Measurements from ENCODE around the gene ASPHD2. TPM values are rescaled to one million over a fixed set of nuclear protein-coding genes. Genes with fewer than 3 reads are reported as not detected.

Gene ASPHD2
- total RNA-seq, 1 donor from 2014 or later: 4.9 TPM

- DNase-seq (ENCODE audit: extremely low spot score, unreplicated experiment): no peak
- Mint-ChIP-seq H3K27me3 (ENCODE audit: unreplicated experiment) (peaks cover 34% of the 10 kb centered on the region), H3K4me1 (ENCODE audit: unreplicated experiment) (peaks cover 18% of the 10 kb centered on the region), H3K4me3 (ENCODE audit: unreplicated experiment) (no peak overlapping the region), H3K36me3 (ENCODE audit: unreplicated experiment) (no peaks in the 10 kb centered on the region), H3K9me3 (ENCODE audit: unreplicated experiment) (no peaks in the 10 kb centered on the region), H3K27ac (ENCODE audit: unreplicated experiment) (no peak overlapping the region)
- TF ChIP-seq, protein P1, sequence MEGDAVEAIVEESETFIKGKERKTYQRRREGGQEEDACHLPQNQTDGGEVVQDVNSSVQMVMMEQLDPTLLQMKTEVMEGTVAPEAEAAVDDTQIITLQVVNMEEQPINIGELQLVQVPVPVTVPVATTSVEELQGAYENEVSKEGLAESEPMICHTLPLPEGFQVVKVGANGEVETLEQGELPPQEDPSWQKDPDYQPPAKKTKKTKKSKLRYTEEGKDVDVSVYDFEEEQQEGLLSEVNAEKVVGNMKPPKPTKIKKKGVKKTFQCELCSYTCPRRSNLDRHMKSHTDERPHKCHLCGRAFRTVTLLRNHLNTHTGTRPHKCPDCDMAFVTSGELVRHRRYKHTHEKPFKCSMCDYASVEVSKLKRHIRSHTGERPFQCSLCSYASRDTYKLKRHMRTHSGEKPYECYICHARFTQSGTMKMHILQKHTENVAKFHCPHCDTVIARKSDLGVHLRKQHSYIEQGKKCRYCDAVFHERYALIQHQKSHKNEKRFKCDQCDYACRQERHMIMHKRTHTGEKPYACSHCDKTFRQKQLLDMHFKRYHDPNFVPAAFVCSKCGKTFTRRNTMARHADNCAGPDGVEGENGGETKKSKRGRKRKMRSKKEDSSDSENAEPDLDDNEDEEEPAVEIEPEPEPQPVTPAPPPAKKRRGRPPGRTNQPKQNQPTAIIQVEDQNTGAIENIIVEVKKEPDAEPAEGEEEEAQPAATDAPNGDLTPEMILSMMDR (IDR thresholded peaks at IDR 0.05): no peak
These were observed 14.7 kb upstream of the ASPHD2 start for GRCh38 chr22:26414347-26414746.

- TF ChIP-seq, protein P1 (IDR thresholded peaks at IDR 0.05): no peak
- Mint-ChIP-seq H3K4me1 (ENCODE audit: unreplicated experiment) (peaks cover 18% of the 10 kb centered on the region), H3K27me3 (ENCODE audit: unreplicated experiment) (peaks cover 44% of the 10 kb centered on the region), H3K27ac (ENCODE audit: unreplicated experiment) (peak overlapping the region; percentile 3), H3K9me3 (ENCODE audit: unreplicated experiment) (no peaks in the 10 kb centered on the region), H3K36me3 (ENCODE audit: unreplicated experiment) (no peaks in the 10 kb centered on the region), H3K4me3 (ENCODE audit: unreplicated experiment) (no peak overlapping the region)
- no peak for DNase-seq (ENCODE audit: extremely low spot score, unreplicated experiment)
These were observed 12.8 kb upstream of the ASPHD2 start for GRCh38 chr22:26416256-26416655.

- no peak for DNase-seq (ENCODE audit: extremely low spot score, unreplicated experiment)
- no peaks in the 10 kb centered on the region for H3K36me3 Mint-ChIP-seq (ENCODE audit: unreplicated experiment)
- no peak overlapping the region for H3K4me3 Mint-ChIP-seq (ENCODE audit: unreplicated experiment)
- H3K27me3 Mint-ChIP-seq (ENCODE audit: unreplicated experiment): peaks cover 48% of the 10 kb centered on the region
- no peaks in the 10 kb centered on the region for H3K9me3 Mint-ChIP-seq (ENCODE audit: unreplicated experiment)
- H3K27ac Mint-ChIP-seq (ENCODE audit: unreplicated experiment): peak overlapping the region; percentile 3
- H3K4me1 Mint-ChIP-seq (ENCODE audit: unreplicated experiment): peaks cover 18% of the 10 kb centered on the region
- TF ChIP-seq, protein P1 (IDR thresholded peaks at IDR 0.05): no peak
These were observed 12.3 kb upstream of the ASPHD2 start for GRCh38 chr22:26416670-26417276.

DNA sequence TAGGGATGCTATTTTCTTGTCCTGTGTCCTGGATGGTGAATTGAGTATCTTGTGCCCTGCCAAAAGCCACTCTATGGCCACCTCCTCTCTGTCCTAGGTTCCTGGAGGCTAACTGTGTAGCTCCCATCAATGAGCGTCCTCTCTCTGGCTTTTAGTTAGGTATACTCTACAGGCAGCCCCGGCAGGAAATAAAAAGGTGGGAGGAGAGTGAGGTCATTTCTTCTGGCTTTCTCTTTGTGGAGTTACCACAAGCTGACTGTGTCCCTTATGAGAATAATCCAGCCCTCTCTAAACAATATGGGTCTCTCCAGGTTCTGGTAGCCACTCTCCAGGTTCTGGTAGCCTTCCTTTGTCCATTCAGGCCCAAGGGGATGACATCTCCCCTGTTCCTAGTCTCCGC, 11.7 kb upstream of the ASPHD2 start:
- no peak for DNase-seq (ENCODE audit: extremely low spot score, unreplicated experiment)
- TF ChIP-seq, protein P1 (IDR thresholded peaks at IDR 0.05): no peak

GRCh38 chr22:26418620-26419019, 10.4 kb upstream of the ASPHD2 start:
- H3K4me1 Mint-ChIP-seq (ENCODE audit: unreplicated experiment): peaks cover 18% of the 10 kb centered on the region
- H3K36me3 Mint-ChIP-seq (ENCODE audit: unreplicated experiment): no peaks in the 10 kb centered on the region
- no peak overlapping the region for H3K4me3 Mint-ChIP-seq (ENCODE audit: unreplicated experiment)
- TF ChIP-seq, protein P1 (IDR thresholded peaks at IDR 0.05): no peak
- H3K9me3 Mint-ChIP-seq (ENCODE audit: unreplicated experiment): no peaks in the 10 kb centered on the region
- H3K27me3 Mint-ChIP-seq (ENCODE audit: unreplicated experiment): peaks cover 46% of the 10 kb centered on the region
- no peak overlapping the region for H3K27ac Mint-ChIP-seq (ENCODE audit: unreplicated experiment)
- no peak for DNase-seq (ENCODE audit: extremely low spot score, unreplicated experiment)

More for the DNA sequence above, 11.7 kb upstream of the ASPHD2 start:
- Mint-ChIP-seq H3K4me3 (ENCODE audit: unreplicated experiment) (no peak overlapping the region), H3K4me1 (ENCODE audit: unreplicated experiment) (peaks cover 18% of the 10 kb centered on the region), H3K27me3 (ENCODE audit: unreplicated experiment) (peaks cover 50% of the 10 kb centered on the region), H3K9me3 (ENCODE audit: unreplicated experiment) (no peaks in the 10 kb centered on the region), H3K36me3 (ENCODE audit: unreplicated experiment) (no peaks in the 10 kb centered on the region), H3K27ac (ENCODE audit: unreplicated experiment) (no peak overlapping the region)
